C4-2B (cell line): Measurements from ENCODE around the gene REPIN1.
A peak's percentile ranks its signal among the peaks of the same experiment; 100 is the strongest.

Experiments
- H3K27ac ChIP-seq: fragments of 450-650 bp; 2 replicates; pipeline ENCODE4 v1.5.1; 2017
- ZFX ChIP-seq: fragments of 450-650 bp; IDR thresholded peaks from 2 replicates; pipeline ENCODE4 v1.6.1; 2017
- TF ChIP-seq, protein P1 (sequence below): fragments of 450-650 bp; conservative IDR thresholded peaks from 2 replicates; pipeline ENCODE4 v1.5.1; 2017; ENCODE audit warnings: mild to moderate bottlenecking

The REPIN1 gene

DNA sequence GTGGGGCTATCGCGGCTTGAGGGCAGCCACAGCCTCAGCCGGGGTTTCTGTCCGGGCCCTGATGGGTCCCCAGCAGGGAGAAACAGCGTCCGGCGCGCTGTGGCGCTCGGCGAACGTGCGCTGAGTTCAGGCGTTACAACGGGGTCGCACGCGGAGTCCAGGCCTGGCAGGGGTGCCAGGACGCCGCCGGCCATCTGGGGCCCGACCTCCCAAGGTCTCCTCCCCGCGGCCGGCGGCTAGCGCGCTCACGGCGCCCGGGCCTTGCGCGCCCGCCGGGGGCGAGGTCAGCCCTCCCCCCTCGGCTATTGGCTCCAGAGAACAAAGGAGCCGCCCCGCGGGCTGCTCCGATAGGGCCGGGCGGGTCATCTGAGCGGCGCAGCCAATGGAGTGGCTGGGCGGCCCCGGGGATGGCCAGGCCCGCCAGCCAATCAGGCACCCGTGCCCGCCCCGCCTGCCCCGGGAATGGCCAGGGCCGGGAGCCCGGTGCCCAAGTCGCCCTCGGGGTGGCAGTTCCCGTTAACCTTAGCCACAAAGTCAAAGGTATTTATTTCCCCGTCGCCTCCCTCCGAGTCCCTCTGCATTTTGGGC, 10.3 kb downstream of the REPIN1 start, which contains the start of gene ZNF775:
Gene ZNF775, plus strand, starts transcription at position 478 of the 588 bp plus-strand sequence. CDS start 9,141 bp downstream, outside the sequence.
- peak within 1 kb of the TSS; percentile 97 for H3K27ac ChIP-seq

DNA sequence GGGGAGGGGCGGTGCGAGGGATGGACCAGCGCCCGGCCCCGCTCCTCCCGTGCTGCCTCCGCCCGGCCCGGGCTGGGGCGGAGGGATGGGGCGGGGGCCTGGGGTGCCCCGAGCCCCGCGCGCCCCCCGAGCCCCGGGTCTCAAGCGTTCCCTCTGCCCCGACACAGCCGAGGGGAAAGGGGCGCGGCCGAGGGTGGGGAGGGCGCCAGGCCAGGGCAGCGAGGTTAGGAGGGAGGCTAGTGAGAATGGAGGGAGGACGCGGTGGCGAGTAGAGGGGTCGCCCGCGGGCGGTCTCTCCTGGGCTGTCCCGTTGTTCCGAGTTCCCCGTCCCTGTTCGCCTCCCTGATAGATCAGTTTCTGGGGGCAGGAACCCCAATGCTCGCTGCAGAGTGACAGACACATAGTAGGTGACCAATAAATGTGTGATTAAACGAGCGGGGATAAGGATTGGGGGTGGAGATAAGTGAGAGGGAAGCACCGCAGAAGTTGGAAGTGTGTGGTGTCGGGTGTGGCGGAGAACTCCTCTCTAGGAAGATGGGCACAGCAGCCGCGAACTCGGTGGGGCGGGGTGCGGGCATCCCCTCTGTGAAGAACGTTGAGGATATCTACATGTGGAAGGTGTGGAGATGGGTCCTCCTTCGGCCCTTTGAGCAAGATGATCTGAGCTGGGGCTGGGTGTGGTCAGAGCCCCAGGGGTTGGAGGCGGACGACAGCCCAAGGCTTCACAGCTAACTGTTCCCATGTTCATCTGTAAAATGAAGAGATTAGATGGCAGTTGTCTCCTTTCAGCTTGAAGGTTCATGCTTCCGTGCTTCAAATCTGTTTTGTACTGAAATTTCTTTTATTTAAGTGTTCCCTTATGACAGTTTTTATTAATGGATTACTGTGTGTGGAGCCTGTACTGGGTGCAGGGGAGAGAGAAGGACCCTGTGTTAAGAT, 11.1 kb downstream of the REPIN1 start:
- H3K27ac ChIP-seq: peak overlapping the region; percentile 97
- TF ChIP-seq, protein P1, sequence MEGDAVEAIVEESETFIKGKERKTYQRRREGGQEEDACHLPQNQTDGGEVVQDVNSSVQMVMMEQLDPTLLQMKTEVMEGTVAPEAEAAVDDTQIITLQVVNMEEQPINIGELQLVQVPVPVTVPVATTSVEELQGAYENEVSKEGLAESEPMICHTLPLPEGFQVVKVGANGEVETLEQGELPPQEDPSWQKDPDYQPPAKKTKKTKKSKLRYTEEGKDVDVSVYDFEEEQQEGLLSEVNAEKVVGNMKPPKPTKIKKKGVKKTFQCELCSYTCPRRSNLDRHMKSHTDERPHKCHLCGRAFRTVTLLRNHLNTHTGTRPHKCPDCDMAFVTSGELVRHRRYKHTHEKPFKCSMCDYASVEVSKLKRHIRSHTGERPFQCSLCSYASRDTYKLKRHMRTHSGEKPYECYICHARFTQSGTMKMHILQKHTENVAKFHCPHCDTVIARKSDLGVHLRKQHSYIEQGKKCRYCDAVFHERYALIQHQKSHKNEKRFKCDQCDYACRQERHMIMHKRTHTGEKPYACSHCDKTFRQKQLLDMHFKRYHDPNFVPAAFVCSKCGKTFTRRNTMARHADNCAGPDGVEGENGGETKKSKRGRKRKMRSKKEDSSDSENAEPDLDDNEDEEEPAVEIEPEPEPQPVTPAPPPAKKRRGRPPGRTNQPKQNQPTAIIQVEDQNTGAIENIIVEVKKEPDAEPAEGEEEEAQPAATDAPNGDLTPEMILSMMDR: no peak
- TF ChIP-seq ZFX: no peak

More for the DNA sequence above, 10.3 kb downstream of the REPIN1 start, which contains the start of gene ZNF775:
- TF ChIP-seq, protein P1: no peak
- TF ChIP-seq ZFX: peak; percentile 64; the same call in 1 of the 2 replicates

DNA sequence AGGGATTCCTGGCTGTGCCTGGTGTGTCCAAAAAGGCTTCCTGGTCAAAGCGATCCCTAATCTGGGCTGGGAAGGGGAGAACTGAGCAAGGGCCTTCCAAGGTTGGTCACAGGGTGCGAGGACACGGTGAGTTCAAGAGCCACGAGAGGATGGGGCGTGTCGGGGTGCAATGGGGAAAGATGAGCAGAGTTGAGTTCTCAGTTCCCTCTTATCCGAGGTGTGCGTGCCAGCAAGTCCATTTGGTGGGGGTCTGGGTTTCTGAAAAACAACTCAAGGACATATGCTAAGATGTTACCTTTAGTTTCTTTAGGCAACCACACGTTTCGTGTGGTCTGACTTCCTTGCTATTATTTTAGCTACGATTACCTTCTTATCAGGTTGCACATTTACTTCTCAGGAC, 11.8 kb downstream of the REPIN1 start:
- H3K27ac ChIP-seq: peak overlapping the region; percentile 97
- TF ChIP-seq ZFX: no peak
- TF ChIP-seq, protein P1: no peak

DNA sequence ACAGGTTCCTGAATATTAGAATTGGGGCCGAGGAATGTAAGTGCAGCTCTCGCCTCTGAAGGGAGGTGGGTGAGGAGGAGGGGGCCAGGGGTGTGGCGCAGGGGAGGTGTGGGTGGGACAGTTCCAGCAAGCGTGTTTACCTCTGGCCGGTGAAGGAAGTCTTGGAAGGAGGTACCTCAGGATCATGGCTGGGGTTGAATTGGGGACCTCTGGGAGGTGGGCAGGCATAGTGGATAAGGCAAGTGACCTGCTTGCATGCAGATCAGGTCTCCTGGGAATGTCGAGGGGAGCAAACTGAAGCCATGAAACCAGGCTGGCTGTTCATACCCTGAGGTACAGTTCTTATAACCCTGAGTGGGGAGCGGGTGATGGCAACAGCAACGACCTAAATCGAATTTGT, 12.5 kb downstream of the REPIN1 start:
- TF ChIP-seq ZFX: no peak
- TF ChIP-seq, protein P1: no peak

DNA sequence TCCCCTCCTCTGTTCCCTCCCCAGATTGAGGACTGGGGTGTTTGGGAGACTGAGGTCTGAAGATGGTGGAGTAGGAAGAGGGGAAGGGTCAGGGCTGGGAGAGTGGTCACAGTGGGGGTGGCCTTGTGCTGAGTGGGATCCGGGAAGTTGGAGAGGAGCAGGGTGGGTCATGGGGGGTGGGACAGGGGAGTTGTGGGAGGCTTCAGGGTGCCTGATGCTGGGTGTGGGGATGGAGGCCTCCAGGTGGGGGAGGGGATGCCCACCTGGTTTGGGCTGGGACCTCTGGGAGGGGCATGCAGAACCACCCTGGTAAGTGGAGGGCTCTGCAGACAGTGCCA, 13.1 kb downstream of the REPIN1 start:
- peak overlapping the region; percentile 81 for H3K27ac ChIP-seq
- no peak for TF ChIP-seq ZFX
- TF ChIP-seq, protein P1: no peak

More for the DNA sequence above, 12.5 kb downstream of the REPIN1 start:
- H3K27ac ChIP-seq: no peak overlapping the region; the same call in 1 of the 2 replicates

DNA sequence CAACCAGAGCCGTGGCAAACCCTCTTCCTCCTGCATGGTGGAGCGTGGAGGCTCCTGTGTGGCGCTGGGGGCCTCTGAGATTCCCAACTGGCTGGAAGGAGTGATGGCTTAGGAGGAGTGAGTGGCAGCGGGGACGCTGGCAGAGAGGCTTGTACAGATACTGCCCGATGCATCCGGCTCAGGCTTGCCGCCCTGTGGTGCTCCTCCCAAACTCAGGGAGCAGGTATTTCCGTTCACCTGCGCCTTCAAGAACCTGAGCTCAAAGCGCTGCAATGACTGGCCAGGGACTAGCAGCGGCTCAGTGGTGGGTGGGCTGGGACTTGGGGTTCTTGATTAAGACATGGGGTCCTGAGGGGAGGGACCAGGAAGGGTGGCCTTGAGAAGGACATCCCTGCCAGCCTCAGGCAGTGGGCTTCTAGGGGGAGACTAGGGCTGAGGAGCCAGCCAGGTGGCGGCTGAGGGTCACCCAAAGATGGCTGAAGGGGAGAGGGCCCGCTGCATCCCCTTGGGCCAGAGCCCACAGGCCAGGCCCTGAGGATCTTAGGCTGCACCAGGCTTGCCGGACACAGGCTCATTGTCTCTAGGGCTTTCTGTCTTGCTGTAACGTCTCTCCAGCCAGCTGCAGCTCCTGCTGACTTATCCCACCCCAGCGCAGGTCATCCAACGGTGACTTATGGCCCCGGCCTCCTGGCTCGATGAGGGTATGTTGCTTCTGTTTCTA, 13.7 kb downstream of the REPIN1 start:
- peak overlapping the region; percentile 81 for H3K27ac ChIP-seq
- TF ChIP-seq, protein P1: no peak
- no peak for TF ChIP-seq ZFX
